ENCODE results near the gene IGF1.

DNA sequence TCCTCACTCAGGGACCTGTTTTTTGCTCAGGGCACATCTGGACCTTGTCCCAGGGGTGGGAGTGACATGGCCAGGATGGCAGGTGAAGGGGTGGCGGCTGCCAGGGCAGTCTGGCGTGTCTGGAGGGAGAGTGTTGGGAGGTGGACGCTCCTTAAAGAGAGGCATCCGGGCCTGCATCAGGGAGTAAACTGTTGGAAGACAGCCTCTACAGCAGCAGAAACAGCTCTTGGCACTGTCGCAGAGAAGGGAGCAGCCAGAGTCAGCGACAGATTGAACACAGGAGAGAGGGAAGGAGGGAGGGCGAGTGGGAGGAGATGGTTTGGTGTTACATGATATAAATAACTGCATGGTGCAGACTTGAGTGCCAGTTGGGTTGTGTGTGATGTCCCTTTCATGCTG, 52.8 kb downstream of the IGF1 start:
- TF ChIP-seq, protein P1, sequence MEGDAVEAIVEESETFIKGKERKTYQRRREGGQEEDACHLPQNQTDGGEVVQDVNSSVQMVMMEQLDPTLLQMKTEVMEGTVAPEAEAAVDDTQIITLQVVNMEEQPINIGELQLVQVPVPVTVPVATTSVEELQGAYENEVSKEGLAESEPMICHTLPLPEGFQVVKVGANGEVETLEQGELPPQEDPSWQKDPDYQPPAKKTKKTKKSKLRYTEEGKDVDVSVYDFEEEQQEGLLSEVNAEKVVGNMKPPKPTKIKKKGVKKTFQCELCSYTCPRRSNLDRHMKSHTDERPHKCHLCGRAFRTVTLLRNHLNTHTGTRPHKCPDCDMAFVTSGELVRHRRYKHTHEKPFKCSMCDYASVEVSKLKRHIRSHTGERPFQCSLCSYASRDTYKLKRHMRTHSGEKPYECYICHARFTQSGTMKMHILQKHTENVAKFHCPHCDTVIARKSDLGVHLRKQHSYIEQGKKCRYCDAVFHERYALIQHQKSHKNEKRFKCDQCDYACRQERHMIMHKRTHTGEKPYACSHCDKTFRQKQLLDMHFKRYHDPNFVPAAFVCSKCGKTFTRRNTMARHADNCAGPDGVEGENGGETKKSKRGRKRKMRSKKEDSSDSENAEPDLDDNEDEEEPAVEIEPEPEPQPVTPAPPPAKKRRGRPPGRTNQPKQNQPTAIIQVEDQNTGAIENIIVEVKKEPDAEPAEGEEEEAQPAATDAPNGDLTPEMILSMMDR (IDR thresholded peaks at IDR 0.05) = no peak
- TF ChIP-seq POLR2A (IDR thresholded peaks at IDR 0.05) = no peak

Data from testis (tissue), 2 donors.